DMS79 treated with DMSO at 0.1 percent for 48 hours (cell line): ENCODE results near the gene KHSRP.
"Not testable (repeated sequence)": the region's sequence is repeated elsewhere in the genome, so short reads cannot be mapped to it uniquely, and the experiment has no call there.

Experiments used
- DNase-seq: peaks from one replicate; lab custom pipeline; 2025; lab: John Stamatoyannopoulos, UW

Gene KHSRP

GRCh38 chr19:6451583-6452222, 27.1 kb upstream of the KHSRP start:
- no peak for DNase-seq

- DNase-seq, result no peak
These were observed 25.6 kb upstream of the KHSRP start for GRCh38 chr19:6450166-6450565.

DNA sequence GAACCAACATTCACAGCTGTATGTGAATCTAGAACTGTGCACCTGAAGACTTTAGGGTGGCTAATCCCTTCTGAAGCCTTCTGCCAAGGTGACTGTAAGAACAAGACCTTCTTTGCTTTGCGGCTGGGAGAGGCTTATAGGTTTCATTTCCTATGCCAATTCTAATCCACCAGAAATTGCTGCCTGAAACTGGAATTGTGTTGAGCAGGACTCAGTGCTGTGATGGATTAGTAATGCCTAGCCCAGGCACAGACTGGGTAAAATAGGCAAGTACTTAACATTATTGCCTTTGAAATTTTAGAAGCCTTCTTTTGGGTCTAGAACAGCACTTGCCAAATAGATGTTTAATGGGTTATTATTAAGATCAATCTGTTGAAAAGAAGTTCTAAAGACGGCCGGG, 23.4 kb upstream of the KHSRP start:
- no peak for DNase-seq

DNA sequence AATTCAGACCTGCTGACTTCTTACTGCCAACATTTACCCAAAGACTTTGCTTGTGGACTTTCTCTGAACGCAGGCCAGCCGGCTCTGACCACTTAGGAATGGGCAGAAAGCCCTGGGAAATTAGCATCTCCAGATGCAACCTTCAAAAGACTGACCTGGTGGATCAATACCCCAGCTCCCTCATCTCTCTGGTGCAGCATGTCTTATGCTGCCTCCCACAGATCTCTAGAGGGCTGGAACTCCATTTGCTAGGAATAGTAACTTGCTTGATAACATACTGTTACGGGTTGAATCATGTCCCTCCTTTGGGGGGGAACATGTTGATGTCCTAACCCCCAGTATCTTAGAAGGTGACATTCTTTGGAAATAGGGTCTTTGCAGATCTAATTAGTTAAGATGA, 21.8 kb upstream of the KHSRP start:
- no peak for DNase-seq

- DNase-seq, result no peak
These were observed 19.4 kb upstream of the KHSRP start for GRCh38 chr19:6443986-6444385.

DNA sequence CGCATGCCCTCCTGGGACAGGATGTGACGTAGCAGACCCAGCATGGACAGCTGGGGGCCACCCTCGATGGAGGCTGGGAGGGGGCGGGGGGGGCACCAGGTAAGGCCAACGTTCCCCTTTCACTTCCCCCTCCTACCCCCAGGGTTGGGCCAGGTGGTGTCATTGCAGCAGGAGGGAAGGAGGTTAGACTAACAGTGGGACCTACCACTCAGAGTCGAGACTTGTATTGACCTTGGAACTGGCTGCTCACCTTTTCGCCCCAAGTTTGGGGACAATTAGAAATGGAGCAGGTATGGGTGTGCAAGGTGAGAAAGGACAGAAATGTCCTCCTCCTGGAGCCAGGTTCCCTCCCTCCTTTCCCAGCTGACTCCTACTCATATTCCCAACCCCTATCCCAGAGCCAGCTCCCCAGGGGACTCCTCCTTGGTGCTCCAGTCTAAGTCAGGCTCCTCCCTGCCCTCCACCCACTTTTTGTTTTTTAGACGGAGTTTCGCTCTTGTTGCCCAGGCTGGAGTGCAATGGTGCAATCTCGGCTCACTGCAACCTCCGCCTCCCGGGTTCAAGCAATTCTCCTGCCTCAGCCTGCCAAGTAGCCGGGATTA, 17.6 kb upstream of the KHSRP start:
- DNase-seq, result no peak

GRCh38 chr19:6440905-6441304, 16.3 kb upstream of the KHSRP start:
- DNase-seq, result no peak

- no peak for DNase-seq
These were observed 15.1 kb upstream of the KHSRP start for GRCh38 chr19:6439743-6440142.

DNA sequence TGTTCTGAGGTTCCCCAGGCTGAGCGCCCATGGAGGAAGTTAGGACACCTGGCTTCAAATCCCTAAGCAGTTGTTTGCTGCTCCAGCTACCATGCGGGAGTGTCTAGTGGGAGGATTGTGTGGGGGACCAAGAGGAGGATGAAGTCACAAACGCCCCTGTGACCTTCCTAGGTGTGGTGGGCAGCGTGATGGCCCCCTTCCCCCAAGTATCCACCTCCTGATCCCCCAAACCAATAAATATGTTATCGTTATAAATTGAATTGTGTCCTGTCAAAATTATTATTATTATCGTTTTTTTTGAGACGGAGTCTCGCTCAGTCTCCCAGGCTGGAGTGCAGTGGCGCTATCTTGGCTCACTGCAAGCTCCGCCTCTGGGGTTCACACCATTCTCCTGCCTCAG, 9.1 kb upstream of the KHSRP start, which contains the start of gene SLC25A41:
Gene SLC25A41 (minus strand): TSS at position 101 of the 400 bp plus-strand sequence. CDS start 70 bp downstream, at position 31.
- no peak for DNase-seq

- DNase-seq, result no peak
These were observed 8.6 kb upstream of the KHSRP start for GRCh38 chr19:6433165-6433564.

GRCh38 chr19:6431891-6432290, 7.3 kb upstream of the KHSRP start:
- no peak for DNase-seq

- no peak for DNase-seq
These were observed 5.0 kb upstream of the KHSRP start for GRCh38 chr19:6429419-6430221.

GRCh38 chr19:6428692-6429418, 4.2 kb upstream of the KHSRP start:
- DNase-seq, result not testable (repeated sequence)

DNA sequence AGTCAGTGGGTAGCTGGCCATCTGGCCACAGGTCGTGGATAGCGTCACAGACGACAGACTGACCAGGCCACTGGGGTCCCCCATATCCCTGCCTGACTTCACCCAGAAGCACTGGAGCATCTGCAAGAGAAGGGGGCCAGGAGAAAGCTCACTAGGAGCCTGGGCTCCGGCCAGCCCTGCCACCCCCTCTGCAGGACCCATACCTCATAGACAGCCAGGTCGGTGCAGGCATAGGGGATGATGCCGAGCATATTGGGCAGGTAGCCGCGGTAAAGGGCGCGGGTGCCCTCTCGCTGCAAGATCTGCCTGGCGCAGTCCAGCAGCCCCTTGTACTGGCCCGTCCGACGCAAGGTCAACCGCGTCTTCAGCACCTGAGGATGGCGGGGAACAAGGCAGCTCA, 2.5 kb upstream of the KHSRP start:
- DNase-seq, result no peak

DNA sequence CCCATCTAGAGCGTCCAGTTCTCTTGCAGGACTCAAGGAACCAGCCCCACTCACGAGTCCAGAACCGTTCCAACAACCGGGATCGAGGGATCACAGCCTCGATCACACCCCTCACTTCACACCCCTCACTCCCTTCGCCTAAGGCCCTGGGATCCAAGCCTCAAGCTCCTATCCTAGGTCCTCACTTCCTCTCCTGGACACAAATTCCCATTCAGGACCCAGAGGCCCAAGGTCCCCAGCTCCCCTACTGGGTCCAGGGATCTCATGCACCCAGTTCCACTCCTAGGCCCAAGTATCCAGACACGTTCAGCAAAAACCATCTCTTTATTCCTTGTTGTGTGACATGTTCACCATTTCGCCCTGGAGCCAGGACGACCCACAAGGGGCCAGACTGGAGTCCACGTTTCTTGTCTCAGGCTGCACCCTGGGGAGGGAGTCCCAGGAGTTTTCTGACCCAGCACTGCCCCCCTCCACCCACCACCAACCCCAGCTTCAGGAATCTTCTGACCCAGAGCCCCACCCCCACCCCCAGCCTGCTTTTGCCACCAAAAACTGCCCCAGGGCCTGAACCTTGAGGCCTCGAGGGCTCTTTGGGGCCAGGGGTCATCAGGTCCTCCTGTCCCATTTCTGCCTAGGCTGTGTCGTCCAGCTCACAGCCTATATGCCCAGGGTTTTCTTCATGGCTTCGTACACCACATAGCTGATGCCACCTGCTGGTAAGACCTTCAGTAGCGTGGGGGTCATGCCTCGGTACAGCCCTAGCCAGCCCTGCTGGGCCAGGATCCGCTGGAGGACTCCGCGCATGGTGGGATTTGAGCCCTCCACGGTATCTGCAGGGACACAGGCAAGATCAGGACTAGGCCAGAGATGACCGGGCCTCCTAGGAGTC, 1.4 kb upstream of the KHSRP start:
- DNase-seq, result no peak

DNA sequence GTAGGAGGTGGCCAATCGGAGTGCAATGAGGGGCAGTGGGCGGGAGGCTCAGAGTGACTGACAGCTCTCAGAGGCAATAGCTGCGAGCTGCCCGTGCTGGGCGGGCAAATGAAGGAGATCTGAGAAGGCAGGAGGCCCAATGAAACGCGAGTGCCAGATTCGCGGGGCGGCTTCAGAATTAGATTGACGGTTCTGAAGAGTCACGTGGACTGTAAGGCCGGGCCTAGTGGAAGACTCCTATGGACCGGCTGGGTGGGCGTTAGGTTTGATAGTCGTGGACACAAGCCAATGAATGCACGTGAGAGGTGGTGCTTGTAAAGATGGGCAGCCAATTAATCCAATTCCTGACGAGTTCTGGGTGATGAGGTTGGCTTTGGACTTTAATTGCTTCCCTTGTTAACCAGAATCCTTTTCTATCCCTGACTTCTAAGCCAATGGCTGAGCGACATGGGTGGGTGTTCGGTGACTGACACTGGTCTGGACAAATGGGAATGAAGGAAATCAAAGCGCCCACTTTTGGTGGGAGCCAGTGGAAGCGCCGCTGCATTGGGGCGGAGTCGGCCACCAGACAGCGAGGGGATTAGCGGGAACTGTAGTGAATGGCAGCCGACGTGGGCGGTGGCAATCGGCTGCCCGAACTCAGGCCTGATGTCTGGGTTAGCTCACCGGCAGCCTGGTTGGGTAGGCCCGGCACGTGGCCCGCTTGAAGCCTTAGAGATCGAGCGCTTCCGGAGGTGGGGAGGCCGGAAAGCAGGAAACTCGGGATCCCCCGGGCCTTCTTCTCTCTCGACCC, 524 bp upstream of the KHSRP start:
- peak; percentile 99 for DNase-seq

DNA sequence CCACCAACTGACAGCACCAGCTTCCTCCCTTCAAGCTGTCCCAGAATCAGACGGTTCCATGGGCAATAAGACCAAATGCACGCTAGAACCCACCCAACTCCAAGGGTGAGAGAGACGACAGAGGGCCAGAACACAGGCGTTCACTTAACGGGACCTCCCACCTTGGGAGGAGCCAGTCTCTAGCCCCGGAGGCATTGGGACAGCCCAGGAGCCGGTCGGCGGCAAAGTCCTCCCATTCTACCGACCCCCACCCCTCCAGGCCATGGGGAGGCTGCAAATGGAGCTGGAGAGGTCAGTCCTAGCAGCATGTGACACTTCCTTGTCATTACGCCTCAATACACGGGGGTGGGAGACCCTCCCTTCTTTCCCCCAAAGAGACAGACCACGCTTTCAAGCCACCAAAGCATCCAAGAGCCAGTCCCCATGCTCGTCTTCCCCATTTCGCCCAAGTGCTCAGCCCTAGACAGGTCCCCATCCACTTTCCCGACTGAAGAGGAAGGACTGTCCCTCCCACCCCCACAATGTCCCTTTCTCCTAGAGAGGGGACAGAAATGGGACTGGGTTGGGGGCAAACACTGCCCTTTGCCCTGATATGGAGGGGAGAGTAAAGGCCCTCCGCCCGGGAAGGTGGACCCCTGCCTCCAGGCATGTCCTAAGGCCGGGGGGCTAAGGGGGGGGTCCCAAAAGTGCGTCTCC, 964 bp downstream of the KHSRP start:
- no peak for DNase-seq

- no peak for DNase-seq
These were observed 3.3 kb downstream of the KHSRP start for GRCh38 chr19:6421075-6422014.

- no peak for DNase-seq
These were observed 6.1 kb downstream of the KHSRP start for GRCh38 chr19:6418562-6418932.
